K562 (cell line): Measurements from ENCODE around the gene CSK. TPM values are rescaled to one million over a fixed set of nuclear protein-coding genes. Genes with fewer than 3 reads are reported as not detected.

Source experiments
- ATAC-seq: fragments of 200-7000 bp; cut with Tn5 transposase; 3 replicates; pipeline ENCODE4 v1.9.1; 2020; ENCODE audit warnings: moderate library complexity
- BruUV-seq: library from RNA; stranded (reverse); fragments of 400-500 nt; replicated peaks from 2 replicates; lab custom pipeline; 2021; lab: Mats Ljungman, UMichigan
- CTCF ChIA-PET: fragments of 300-600 bp; formaldehyde crosslinking; extraction: SDS; loops from one replicate; lab custom pipeline; 2021; ENCODE audit warnings: low intra/inter-chr PET ratio; lab: Yijun Ruan, JAX
- POLR2A ChIA-PET: fragments of 300-600, 350-650 bp; sonication (Branson Sonifier 250); formaldehyde crosslinking; extraction: SDS; loops from one replicate; lab custom pipeline; 2021; ENCODE audit warnings: antibody characterized with exemption, inconsistent platforms; lab: Yijun Ruan, JAX
- DNase-seq, 4 experiments: peaks; one replicate each; pipeline versions ENCODE4 v3.0.0 to v3.0.0-alpha.2; 2011 to 2018; ENCODE audit warnings: low spot score in 3 of 4, mixed read lengths in 3 of 4; ENCODE audit errors: extremely low read depth in 1 of 4
- FAIRE-seq: peaks from 2 replicates; lab custom pipeline; 2011; peaks lifted over from hg19 to GRCh38; lab: Jason Lieb, UNC
- H2AFZ ChIP-seq: 2 replicates; pipeline ENCODE4 v1.6.0; 2011; ENCODE audit warnings: low read depth, low read length, control low read depth, inconsistent platforms
- H3K27ac ChIP-seq: fragments of 200-600 bp; 3 replicates; pipeline ENCODE4 v1.8.0; 2011; ENCODE audit warnings: low read depth, mild to moderate bottlenecking, control low read depth, inconsistent platforms, low read length, moderate library complexity, mixed read lengths; ENCODE audit errors: extremely low read depth
- H3K27me3 ChIP-seq, 2 experiments: fragments of 300-600 bp in 1 of 2; 2 replicates in 1 of 2; 3 replicates in 1 of 2; pipeline versions ENCODE4 v1.6.0 to v1.8.0; 2011; ENCODE audit warnings: inconsistent platforms in 2 of 2, low read length in 2 of 2, mild to moderate bottlenecking in 1 of 2, mixed read lengths in 1 of 2, moderate library complexity in 1 of 2; ENCODE audit not compliant: control insufficient read depth in 2 of 2, insufficient read depth in 2 of 2
- H3K36me3 ChIP-seq: fragments of 300-600 bp; 3 replicates; pipeline ENCODE4 v1.8.0; 2011; ENCODE audit warnings: mild to moderate bottlenecking, low read length, inconsistent platforms; ENCODE audit not compliant: control insufficient read depth, insufficient read depth
- H3K4me1 ChIP-seq, 2 experiments: fragments of 200-600 bp in 1 of 2; replicated peaks in 1 of 2; 2 replicates in 1 of 2; 3 replicates in 1 of 2; pipeline versions ENCODE4 v1.5.1 to v1.8.0; 2011; ENCODE audit warnings: inconsistent platforms in 2 of 2, low read length in 2 of 2, mild to moderate bottlenecking in 1 of 2, mixed read lengths in 1 of 2, moderate library complexity in 1 of 2; ENCODE audit not compliant: control insufficient read depth in 2 of 2, insufficient read depth in 2 of 2
- H3K4me2 ChIP-seq: 2 replicates; pipeline ENCODE4 v1.6.1; 2011; ENCODE audit warnings: low read length, control low read depth, inconsistent platforms, mixed read lengths; ENCODE audit not compliant: insufficient read depth
- H3K4me3 ChIP-seq: fragments of 200-600 bp; sonication (generic), shearing (Covaris generic); 2 replicates; pipeline ENCODE4 v1.5.1; 2016; ENCODE audit warnings: control low read depth, inconsistent platforms
- H3K79me2 ChIP-seq: fragments of 200-600 bp; 3 replicates; pipeline ENCODE4 v1.8.0; 2011; ENCODE audit warnings: low read length, inconsistent platforms; ENCODE audit not compliant: control insufficient read depth, insufficient read depth
- H3K9ac ChIP-seq, 2 experiments: 2 replicates each; pipeline versions ENCODE4 v1.6.0 to v1.6.1; 2011; ENCODE audit warnings: low read depth in 2 of 2, low read length in 2 of 2, control low read depth in 1 of 2, inconsistent platforms in 1 of 2, mild to moderate bottlenecking in 1 of 2, mixed read lengths in 1 of 2; ENCODE audit not compliant: insufficient read depth in 1 of 2
- H3K9me1 ChIP-seq: one replicate; pipeline ENCODE4 v1.6.0; 2011; ENCODE audit warnings: inconsistent platforms, mild to moderate bottlenecking, low read length, moderate library complexity; ENCODE audit not compliant: control insufficient read depth, insufficient read depth
- H3K9me3 ChIP-seq: replicated peaks from 2 replicates; pipeline ENCODE4 v1.5.1; 2011; ENCODE audit warnings: low read depth, low read length, inconsistent platforms; ENCODE audit not compliant: control insufficient read depth, insufficient read depth
- H4K20me1 ChIP-seq: replicated peaks from 2 replicates; pipeline ENCODE4 v1.6.1; 2011; ENCODE audit warnings: low read length, inconsistent platforms, mixed read lengths; ENCODE audit not compliant: control insufficient read depth, insufficient read depth
- CBX5 ChIP-seq: IDR thresholded peaks from 2 replicates; pipeline ENCODE4 v1.6.1; 2014; ENCODE audit warnings: low read depth, borderline replicate concordance
- MTA2 ChIP-seq: fragments of 450-650 bp; IDR thresholded peaks from 2 replicates; pipeline ENCODE4 v1.6.1; 2016; ENCODE audit warnings: low read depth
- POLR2G ChIP-seq: fragments of 200-400 bp; formaldehyde crosslinking; IDR thresholded peaks from 2 replicates; pipeline ENCODE4 v1.6.1; 2017; ENCODE audit warnings: low read depth, mild to moderate bottlenecking, antibody characterized with exemption, low read length, moderate library complexity
- ZNF347 ChIP-seq: fragments of 450-650 bp; formaldehyde crosslinking; IDR thresholded peaks from 2 replicates; pipeline ENCODE4 v1.4.0; 2020; ENCODE audit warnings: low read depth, mild to moderate bottlenecking, moderate library complexity
- WGBS: fragments of 100-300 bp; shearing (Covaris generic); methylation state at CpG from one replicate; pipeline ENCODE4 v1.1.6; 2016; ENCODE audit warnings: low coverage, mixed read lengths; ENCODE audit not compliant: insufficient coverage; ENCODE audit errors: missing lambda C conversion rate; 5-methylcytosine and 5-hydroxymethylcytosine counted together
- in situ Hi-C: fragments of 300-500 bp; cut with MboI; formaldehyde crosslinking; loops from 4 replicates; pipeline ENCODE4 v1.15.0; 2018; ENCODE audit warnings: inconsistent platforms, mixed read lengths
- intact Hi-C: fragments of 100-400 bp; cut with micrococcal nuclease; formaldehyde crosslinking; loops from 2 replicates; pipeline ENCODE4 v1.14.2; 2022
- polyA plus RNA-seq, 8 experiments: library from polyadenylated mRNA; depleted of rRNA in 4 of 8; stranded (reverse) in 5 of 8; unstranded in 3 of 8; fragments of >200 nt; fragmentation: Nextera tagmentation in 2 of 8; fragmentation: Illumina TruSeq in 1 of 8; extraction: Ambion mirVana in 2 of 8; extraction: Trizol in 1 of 8; gene quantifications; 2 replicates each; pipeline versions ENCODE4 v1.2.1 to v1.2.3, GENCODE V29; 2011 to 2014; ENCODE audit warnings: inconsistent platforms in 1 of 8, missing spikeins in 1 of 8
- total RNA-seq, 7 experiments: library from RNA; depleted of rRNA in 6 of 7; stranded (reverse); fragments of >200 nt in 6 of 7; fragmentation: Illumina TruSeq in 2 of 7; extraction: Trizol in 2 of 7; gene quantifications; 2 replicates each; pipeline versions ENCODE4 v1.2.1 to v1.2.3, GENCODE V29; 2011 to 2021; ENCODE audit warnings: low replicate concordance in 1 of 7
- TF ChIP-seq, protein P1 (sequence below): sonication (generic); formaldehyde crosslinking; IDR thresholded peaks from 2 replicates; pipeline ENCODE4 v1.8.0; 2023; ENCODE audit warnings: mild to moderate bottlenecking, missing genetic modification reagents

The CSK gene
- total and polyA plus RNA-seq, 9 of the 15 experiments (the other 6 are each of a cell fraction or from before 2014, with no cell fraction given), result 1.5 to 112 (median 22.5) TPM

DNA sequence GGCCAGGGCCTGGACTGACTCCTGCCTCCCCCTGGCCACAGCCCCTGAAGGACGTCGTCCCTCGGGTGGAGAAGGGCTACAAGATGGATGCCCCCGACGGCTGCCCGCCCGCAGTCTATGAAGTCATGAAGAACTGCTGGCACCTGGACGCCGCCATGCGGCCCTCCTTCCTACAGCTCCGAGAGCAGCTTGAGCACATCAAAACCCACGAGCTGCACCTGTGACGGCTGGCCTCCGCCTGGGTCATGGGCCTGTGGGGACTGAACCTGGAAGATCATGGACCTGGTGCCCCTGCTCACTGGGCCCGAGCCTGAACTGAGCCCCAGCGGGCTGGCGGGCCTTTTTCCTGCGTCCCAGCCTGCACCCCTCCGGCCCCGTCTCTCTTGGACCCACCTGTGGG, 20.4 kb downstream of the CSK start:
- TSS peak; percentile 53 for BruUV-seq
- H3K4me2 ChIP-seq, result no peak overlapping the region
- peaks cover 0 to 43% of the 10 kb centered on the region in 2 experiments; a peak in 3 of 5 replicates for H3K4me1 ChIP-seq
- H3K36me3 ChIP-seq, result peaks cover 65% of the 10 kb centered on the region; the same call in 2 of the 3 replicates
- intact Hi-C loops, result no loop called here
- POLR2A ChIA-PET, result no interaction called here
- peaks cover 14% of the 10 kb centered on the region for H4K20me1 ChIP-seq
- 0 out of 4 replicates have a peak overlapping the region, but pooled peaks of 1 of the 2 experiments have one; percentile 45 for H3K9ac ChIP-seq
- CTCF ChIA-PET, result no interaction called here
- TF ChIP-seq ZNF347 (no peak), MTA2 (no peak), CBX5 (no peak)
- in situ Hi-C loops, result no loop called here
- ATAC-seq (no peak), FAIRE-seq (no peak), DNase-seq (no peak)
- no peaks in the 10 kb centered on the region for H3K9me3 ChIP-seq
- no peaks in the 10 kb centered on the region for H3K27me3 ChIP-seq
- peaks cover 10% of the 10 kb centered on the region for H3K9me1 ChIP-seq
- H3K79me2 ChIP-seq, result no peaks in the 10 kb centered on the region; the same call in 2 of the 3 replicates
- WGBS, result 98% methylated on average over 8 of the region's 20 CpGs
- H2AFZ ChIP-seq, result no peak overlapping the region
- H3K27ac ChIP-seq, result no peak overlapping the region
- H3K4me3 ChIP-seq, result no peak overlapping the region

DNA sequence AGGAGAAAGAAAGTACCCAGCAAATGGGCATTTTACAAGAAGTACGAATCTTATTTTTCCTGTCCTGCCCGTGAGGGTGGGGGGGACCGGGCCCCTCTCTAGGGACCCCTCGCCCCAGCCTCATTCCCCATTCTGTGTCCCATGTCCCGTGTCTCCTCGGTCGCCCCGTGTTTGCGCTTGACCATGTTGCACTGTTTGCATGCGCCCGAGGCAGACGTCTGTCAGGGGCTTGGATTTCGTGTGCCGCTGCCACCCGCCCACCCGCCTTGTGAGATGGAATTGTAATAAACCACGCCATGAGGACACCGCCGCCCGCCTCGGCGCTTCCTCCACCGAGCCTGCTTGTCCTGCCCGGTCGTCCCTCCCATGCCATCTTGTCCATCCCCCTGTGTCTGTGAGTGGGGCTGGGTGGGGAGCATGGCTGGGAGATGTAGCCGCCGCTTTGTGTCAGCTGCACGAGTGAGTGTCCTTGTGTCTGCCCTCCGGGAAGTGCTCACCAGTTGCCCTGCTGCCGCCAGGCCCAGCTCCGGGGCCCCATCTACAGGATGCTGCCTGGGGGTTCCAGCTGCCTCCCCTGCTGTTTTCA, 21.1 kb downstream of the CSK start:
- WGBS, result 93% methylated on average over 27 of the region's 31 CpGs
- no peak overlapping the region; a peak in 1 of 4 replicates for H3K9ac ChIP-seq
- no peaks in the 10 kb centered on the region for H3K79me2 ChIP-seq
- H3K4me2 ChIP-seq, result no peak overlapping the region
- FAIRE-seq (no peak), DNase-seq (no peak), ATAC-seq (no peak)
- H3K9me1 ChIP-seq, result peaks cover 10% of the 10 kb centered on the region
- H3K27me3 ChIP-seq, result no peaks in the 10 kb centered on the region
- H3K4me3 ChIP-seq, result no peak overlapping the region
- no peaks in the 10 kb centered on the region for H3K9me3 ChIP-seq
- intact Hi-C loops (no loop called here), in situ Hi-C loops (no loop called here)
- H3K27ac ChIP-seq, result no peak overlapping the region
- H2AFZ ChIP-seq, result no peak overlapping the region
- ChIA-PET POLR2A (interaction anchor here (1.2 kb wide), 1 partner anchor 103 kb away, joined by 5 read pairs; the partner anchor contains the start of gene FAM219B), CTCF (no interaction called here)
- no TSS peak for BruUV-seq
- peaks cover 0 to 43% of the 10 kb centered on the region in 2 experiments; a peak in 3 of 5 replicates for H3K4me1 ChIP-seq
- peaks cover 62% of the 10 kb centered on the region; the same call in 2 of the 3 replicates for H3K36me3 ChIP-seq
- peaks cover 9% of the 10 kb centered on the region for H4K20me1 ChIP-seq
- 0 out of 2 replicates have a peak, but pooled peaks have one; percentile 39 for TF ChIP-seq POLR2G
- TF ChIP-seq, protein P1, sequence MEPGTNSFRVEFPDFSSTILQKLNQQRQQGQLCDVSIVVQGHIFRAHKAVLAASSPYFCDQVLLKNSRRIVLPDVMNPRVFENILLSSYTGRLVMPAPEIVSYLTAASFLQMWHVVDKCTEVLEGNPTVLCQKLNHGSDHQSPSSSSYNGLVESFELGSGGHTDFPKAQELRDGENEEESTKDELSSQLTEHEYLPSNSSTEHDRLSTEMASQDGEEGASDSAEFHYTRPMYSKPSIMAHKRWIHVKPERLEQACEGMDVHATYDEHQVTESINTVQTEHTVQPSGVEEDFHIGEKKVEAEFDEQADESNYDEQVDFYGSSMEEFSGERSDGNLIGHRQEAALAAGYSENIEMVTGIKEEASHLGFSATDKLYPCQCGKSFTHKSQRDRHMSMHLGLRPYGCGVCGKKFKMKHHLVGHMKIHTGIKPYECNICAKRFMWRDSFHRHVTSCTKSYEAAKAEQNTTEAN (CRISPR knock-in tag), result no peak
